ENCODE measurements around the gene EPB41L1. TPM values are rescaled to one million over a fixed set of nuclear protein-coding genes. Genes with fewer than 3 reads are reported as not detected.

Gene EPB41L1
- total RNA-seq, 4 donors from 2014 or later, result 9.0 to 33.5 (median 20.4) TPM

- 88 to 93% methylated on average over 6 of the region's 6 CpGs for whole genome bisulfite sequencing, 2 donors
- no peak overlapping the region for H3K4me3 ChIP-seq (ENCODE audit: low read depth, poor library complexity, severe bottlenecking)
- TF ChIP-seq, protein P1, sequence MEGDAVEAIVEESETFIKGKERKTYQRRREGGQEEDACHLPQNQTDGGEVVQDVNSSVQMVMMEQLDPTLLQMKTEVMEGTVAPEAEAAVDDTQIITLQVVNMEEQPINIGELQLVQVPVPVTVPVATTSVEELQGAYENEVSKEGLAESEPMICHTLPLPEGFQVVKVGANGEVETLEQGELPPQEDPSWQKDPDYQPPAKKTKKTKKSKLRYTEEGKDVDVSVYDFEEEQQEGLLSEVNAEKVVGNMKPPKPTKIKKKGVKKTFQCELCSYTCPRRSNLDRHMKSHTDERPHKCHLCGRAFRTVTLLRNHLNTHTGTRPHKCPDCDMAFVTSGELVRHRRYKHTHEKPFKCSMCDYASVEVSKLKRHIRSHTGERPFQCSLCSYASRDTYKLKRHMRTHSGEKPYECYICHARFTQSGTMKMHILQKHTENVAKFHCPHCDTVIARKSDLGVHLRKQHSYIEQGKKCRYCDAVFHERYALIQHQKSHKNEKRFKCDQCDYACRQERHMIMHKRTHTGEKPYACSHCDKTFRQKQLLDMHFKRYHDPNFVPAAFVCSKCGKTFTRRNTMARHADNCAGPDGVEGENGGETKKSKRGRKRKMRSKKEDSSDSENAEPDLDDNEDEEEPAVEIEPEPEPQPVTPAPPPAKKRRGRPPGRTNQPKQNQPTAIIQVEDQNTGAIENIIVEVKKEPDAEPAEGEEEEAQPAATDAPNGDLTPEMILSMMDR (IDR thresholded peaks at IDR 0.05), result no peak
- no peak for TF ChIP-seq POLR2A (IDR thresholded peaks at IDR 0.05)
- DNase-seq (ENCODE audit: low spot score in 2 of 2), result no peak
- intact Hi-C loops (cut with DNase I; ENCODE audit: low total_unique reads), result no loop called here
Measured at GRCh38 chr20:36182604-36183154, 28.1 kb downstream of the EPB41L1 start.

- no peak for DNase-seq (ENCODE audit: low spot score in 2 of 2)
- TF ChIP-seq, protein P1 (IDR thresholded peaks at IDR 0.05), result peak in 1 of 3 donors; percentile 77
- TF ChIP-seq POLR2A (IDR thresholded peaks at IDR 0.05), result no peak
- H3K4me3 ChIP-seq (ENCODE audit: low read depth, poor library complexity, severe bottlenecking), result no peak overlapping the region
- intact Hi-C loops (cut with DNase I; ENCODE audit: low total_unique reads), result no loop called here
- WGBS, 2 donors, result 86 to 88% methylated on average over 8 of the region's 8 CpGs
Measured at GRCh38 chr20:36183155-36183944, 28.8 kb downstream of the EPB41L1 start.

- no peak for TF ChIP-seq POLR2A (IDR thresholded peaks at IDR 0.05)
- TF ChIP-seq, protein P1 (IDR thresholded peaks at IDR 0.05), result no peak
- no peak overlapping the region for H3K4me3 ChIP-seq (ENCODE audit: low read depth, poor library complexity, severe bottlenecking)
- intact Hi-C loops (cut with DNase I; ENCODE audit: low total_unique reads), result no loop called here
- WGBS, 2 donors, result 96 to 97% methylated on average over 15 of the region's 15 CpGs
- DNase-seq (ENCODE audit: low spot score in 2 of 2), result no peak
Measured at GRCh38 chr20:36184816-36185776, 30.6 kb downstream of the EPB41L1 start.

GRCh38 chr20:36193977-36194712 is 39.6 kb downstream of the EPB41L1 start:
- 84 to 91% methylated on average over 9 to 10 of the region's 10 CpGs for WGBS, 2 donors
- intact Hi-C loops (cut with DNase I; ENCODE audit: low total_unique reads), result loop anchor here (5.0 to 10.0 kb wide), 2 partner anchors 49 to 197 kb away; no protein-coding TSS in a partner anchor
- no peak overlapping the region for H3K4me3 ChIP-seq (ENCODE audit: low read depth, poor library complexity, severe bottlenecking)
- no peak for TF ChIP-seq POLR2A (IDR thresholded peaks at IDR 0.05)
- TF ChIP-seq, protein P1 (IDR thresholded peaks at IDR 0.05), result no peak
- DNase-seq (ENCODE audit: low spot score in 2 of 2), result no peak

GRCh38 chr20:36196676-36197075 is 42.1 kb downstream of the EPB41L1 start:
- TF ChIP-seq, protein P1 (IDR thresholded peaks at IDR 0.05), result no peak
- intact Hi-C loops (cut with DNase I; ENCODE audit: low total_unique reads), result loop anchor here (10.0 kb wide), 1 partner anchor 52 kb away; no protein-coding TSS in a partner anchor
- no peak overlapping the region for H3K4me3 ChIP-seq (ENCODE audit: low read depth, poor library complexity, severe bottlenecking)
- 67 to 87% methylated on average over 2 of the region's 2 CpGs for WGBS, 2 donors
- DNase-seq (ENCODE audit: low spot score in 2 of 2), result no peak

All from lower leg skin (tissue), 4 donors.